Natural killer cell treated with Interleukin-12 subunit alpha and Interleukin-12 subunit beta and Interleukin-15 and Interleukin-18, amount 100 ng/mL, for 72 hours (primary cell): Measurements from ENCODE around the gene CYTH2. TPM values are rescaled to one million over a fixed set of nuclear protein-coding genes. Genes with fewer than 3 reads are reported as not detected.

Experiments used
- total RNA-seq, 2 donors: library from RNA; stranded (reverse); gene quantifications; one replicate each; pipeline ENCODE4 v1.2.3, GENCODE V29; 2022

The CYTH2 gene
- total RNA-seq, 2 donors from 2014 or later, result 66.4 to 66.9 TPM

Other genes starting within 250 kb of the CYTH2 start
- 100 to 1,000 TPM; 172 to 176 TPM for gene CARD8, start 213.5 kb upstream of the CYTH2 start, total RNA-seq
- under 1 TPM in 1 of 2 donors, not detected in 1; 0.64 TPM for gene ZNF114, start 199.3 kb upstream of the CYTH2 start, total RNA-seq
- gene EMP3, start 143.8 kb upstream of the CYTH2 start, total RNA-seq, result 100 to 1,000 TPM in 1 of 2 donors, 10 to 100 TPM in 1; 99.4 to 157 TPM
- gene TMEM143, start 105.4 kb upstream of the CYTH2 start, total RNA-seq, result 10 to 100 TPM in 1 of 2 donors, 1 to 10 TPM in 1; 6.9 to 25.5 TPM
- gene SYNGR4, start 105.0 kb upstream of the CYTH2 start, total RNA-seq, result under 1 TPM in 1 of 2 donors, not detected in 1; 0.45 TPM
- 10 to 100 TPM; 64.4 to 80.9 TPM for gene KDELR1, start 77.8 kb upstream of the CYTH2 start, total RNA-seq
- gene GRIN2D, start 75.7 kb upstream of the CYTH2 start, total RNA-seq, result under 1 TPM; 0.14 to 0.42 TPM
- gene GRWD1, start 23.4 kb upstream of the CYTH2 start, total RNA-seq, result 100 to 1,000 TPM in 1 of 2 donors, 10 to 100 TPM in 1; 60.6 to 104 TPM
- 1 to 10 TPM; 2.1 to 4.6 TPM for gene KCNJ14, start 13.8 kb upstream of the CYTH2 start, total RNA-seq
- 1 to 10 TPM in 1 of 2 donors, under 1 TPM in 1; 0.40 to 1.3 TPM for gene LMTK3, start 42.5 kb downstream of the CYTH2 start, total RNA-seq
- not detected for gene SULT2B1, start 82.8 kb downstream of the CYTH2 start, total RNA-seq
- not detected for gene SPACA4, start 137.4 kb downstream of the CYTH2 start, total RNA-seq
- gene FAM83E, start 145.7 kb downstream of the CYTH2 start, total RNA-seq, result 10 to 100 TPM in 1 of 2 donors, 1 to 10 TPM in 1; 3.5 to 13.7 TPM
- gene RPL18, start 149.8 kb downstream of the CYTH2 start, total RNA-seq, result 1,000 to 10,000 TPM; 1,029 to 1,552 TPM
- gene SPHK2, start 150.1 kb downstream of the CYTH2 start, total RNA-seq, result 10 to 100 TPM; 37.9 to 71.4 TPM
- gene DBP, start 168.0 kb downstream of the CYTH2 start, total RNA-seq, result 1 to 10 TPM; 3.8 to 3.9 TPM
- gene CA11, start 176.8 kb downstream of the CYTH2 start, total RNA-seq, result 1 to 10 TPM; 4.7 to 4.9 TPM
- under 1 TPM; 0.21 to 0.28 TPM for gene NTN5, start 203.6 kb downstream of the CYTH2 start, total RNA-seq
- not detected for gene FUT2, start 226.6 kb downstream of the CYTH2 start, total RNA-seq